K562 (cell line): Measurements from ENCODE around the gene UBE2H. TPM values are rescaled to one million over a fixed set of nuclear protein-coding genes. Genes with fewer than 3 reads are reported as not detected.

Source experiments
- CBFB ChIP-seq: sonication (generic); formaldehyde crosslinking; IDR thresholded peaks from 2 replicates; pipeline ENCODE4 v1.4.0; 2020; ENCODE audit warnings: mild to moderate bottlenecking, missing genetic modification reagents
- CREB3 ChIP-seq: fragments of 450-650 bp; conservative IDR thresholded peaks from 2 replicates; pipeline ENCODE4 v1.6.1; 2016; ENCODE audit warnings: missing genetic modification characterization, low read depth, mild to moderate bottlenecking, missing compliant biosample characterization, moderate library complexity
- ETV1 ChIP-seq: fragments of 450-650 bp; conservative IDR thresholded peaks from 2 replicates; pipeline ENCODE4 v1.6.1; 2016; ENCODE audit warnings: missing genetic modification characterization, control low read depth, low read depth, missing compliant biosample characterization
- FOSL1 ChIP-seq: fragments of 200-800 bp; sonication (Bioruptor generic); conservative IDR thresholded peaks from 2 replicates; pipeline ENCODE4 v1.6.1; 2016; ENCODE audit warnings: missing genetic modification characterization, missing compliant biosample characterization
- HDAC1 ChIP-seq, 2 experiments: fragments of 450-650 bp; IDR thresholded peaks; 2 replicates each; pipeline ENCODE4 v1.6.1; 2016 to 2017; ENCODE audit warnings: inconsistent platforms in 1 of 2, mild to moderate bottlenecking in 1 of 2, moderate library complexity in 1 of 2
- HSF4 ChIP-seq: fragments of 250-450 bp; sonication (Bioruptor Pico); IDR thresholded peaks from 2 replicates; pipeline ENCODE4 v2.1.2; 2022; ENCODE audit warnings: mild to moderate bottlenecking, moderate library complexity, borderline replicate concordance
- IFI16 ChIP-seq: fragments of 250-450 bp; sonication (Bioruptor Pico); IDR thresholded peaks from 2 replicates; pipeline ENCODE4 v2.1.2; 2022; ENCODE audit warnings: mild to moderate bottlenecking, inconsistent platforms
- LCOR ChIP-seq: sonication (generic); formaldehyde crosslinking; IDR thresholded peaks from 2 replicates; pipeline ENCODE4 v1.8.0; 2022; ENCODE audit warnings: mild to moderate bottlenecking, missing genetic modification reagents
- MGA ChIP-seq: fragments of 450-650 bp; IDR thresholded peaks from 2 replicates; pipeline ENCODE4 v1.6.1; 2016; ENCODE audit warnings: mild to moderate bottlenecking, moderate library complexity
- ZNF124 ChIP-seq: sonication (generic); formaldehyde crosslinking; IDR thresholded peaks from 2 replicates; pipeline ENCODE4 v1.8.1; 2022; ENCODE audit warnings: missing genetic modification reagents
- ZNF507 ChIP-seq: conservative IDR thresholded peaks from 2 replicates; pipeline ENCODE4 v1.6.1; 2017; ENCODE audit warnings: missing genetic modification characterization, missing compliant biosample characterization
- ZZZ3 ChIP-seq: fragments of 450-650 bp; IDR thresholded peaks from 2 replicates; pipeline ENCODE4 v1.6.1; 2016; ENCODE audit warnings: antibody characterized with exemption, mild to moderate bottlenecking, moderate library complexity
- polyA plus RNA-seq, 8 experiments: library from polyadenylated mRNA; depleted of rRNA in 4 of 8; stranded (reverse) in 5 of 8; unstranded in 3 of 8; fragments of >200 nt; fragmentation: Nextera tagmentation in 2 of 8; fragmentation: Illumina TruSeq in 1 of 8; extraction: Ambion mirVana in 2 of 8; extraction: Trizol in 1 of 8; gene quantifications; 2 replicates each; pipeline versions ENCODE4 v1.2.1 to v1.2.3, GENCODE V29; 2011 to 2014; ENCODE audit warnings: inconsistent platforms in 1 of 8, missing spikeins in 1 of 8
- total RNA-seq, 7 experiments: library from RNA; depleted of rRNA in 6 of 7; stranded (reverse); fragments of >200 nt in 6 of 7; fragmentation: Illumina TruSeq in 2 of 7; extraction: Trizol in 2 of 7; gene quantifications; 2 replicates each; pipeline versions ENCODE4 v1.2.1 to v1.2.3, GENCODE V29; 2011 to 2021; ENCODE audit warnings: low replicate concordance in 1 of 7
- TF ChIP-seq, protein P1 (sequence below): sonication (generic); formaldehyde crosslinking; IDR thresholded peaks from 2 replicates; pipeline ENCODE4 v1.8.0; 2022; ENCODE audit warnings: mild to moderate bottlenecking, low read depth, missing genetic modification reagents

The UBE2H gene
- total and polyA plus RNA-seq, 9 of the 15 experiments (the other 6 are each of a cell fraction or from before 2014, with no cell fraction given): 6.3 to 33.0 (median 13.3) TPM

GRCh38 chr7:129875745-129876411 lies 76.9 kb downstream of the UBE2H start (continued):
- TF ChIP-seq MGA (peak; percentile 35), ETV1 (peak; percentile 43), CREB3 (tag) (peak; percentile 57; the same call in 1 of the 2 replicates), ZNF124 (CRISPR knock-in tag) (no peak), HDAC1 (IDR thresholded peaks at IDR 0.05) (peak in 1 of 2 experiments; percentile 43; a peak in 1 of 4 replicates), IFI16 (CRISPR knock-in tag) (peak; percentile 39; the same call in 1 of the 2 replicates), LCOR (0 out of 2 replicates have a peak, but pooled peaks have one; percentile 22), HSF4 (CRISPR knock-in tag) (peak; percentile 81), ZNF507 (no peak), ZZZ3 (peak; percentile 44; the same call in 1 of the 2 replicates), FOSL1 (peak; percentile 79), CBFB (CRISPR knock-in tag) (no peak)
- TF ChIP-seq, protein P1, sequence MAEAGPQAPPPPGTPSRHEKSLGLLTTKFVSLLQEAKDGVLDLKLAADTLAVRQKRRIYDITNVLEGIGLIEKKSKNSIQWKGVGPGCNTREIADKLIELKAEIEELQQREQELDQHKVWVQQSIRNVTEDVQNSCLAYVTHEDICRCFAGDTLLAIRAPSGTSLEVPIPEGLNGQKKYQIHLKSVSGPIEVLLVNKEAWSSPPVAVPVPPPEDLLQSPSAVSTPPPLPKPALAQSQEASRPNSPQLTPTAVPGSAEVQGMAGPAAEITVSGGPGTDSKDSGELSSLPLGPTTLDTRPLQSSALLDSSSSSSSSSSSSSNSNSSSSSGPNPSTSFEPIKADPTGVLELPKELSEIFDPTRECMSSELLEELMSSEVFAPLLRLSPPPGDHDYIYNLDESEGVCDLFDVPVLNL (CRISPR knock-in tag): no peak
